Fibroblast of lung (primary cell): ENCODE data around the gene BBS10.

Experiments used
- EZH2 ChIP-seq: IDR thresholded peaks from 2 replicates; pipeline ENCODE4 v1.5.1; 2012; ENCODE audit warnings: low read length, control low read depth, mild to moderate bottlenecking; ENCODE audit errors: missing control alignments
- TF ChIP-seq, protein P1 (sequence below), 2 donors: IDR thresholded peaks in 1 of 2; conservative IDR thresholded peaks in 1 of 2; 1 replicate in 1 of 2; 2 replicates in 1 of 2; pipeline ENCODE4 v1.5.1; 2011 to 2012; ENCODE audit warnings: low read length in 2 of 2, control low read depth in 1 of 2, inconsistent platforms in 1 of 2, low read depth in 1 of 2, mild to moderate bottlenecking in 1 of 2

GRCh38 chr12:76318773-76319594, 29.2 kb downstream of the BBS10 start:
- TF ChIP-seq, protein P1, sequence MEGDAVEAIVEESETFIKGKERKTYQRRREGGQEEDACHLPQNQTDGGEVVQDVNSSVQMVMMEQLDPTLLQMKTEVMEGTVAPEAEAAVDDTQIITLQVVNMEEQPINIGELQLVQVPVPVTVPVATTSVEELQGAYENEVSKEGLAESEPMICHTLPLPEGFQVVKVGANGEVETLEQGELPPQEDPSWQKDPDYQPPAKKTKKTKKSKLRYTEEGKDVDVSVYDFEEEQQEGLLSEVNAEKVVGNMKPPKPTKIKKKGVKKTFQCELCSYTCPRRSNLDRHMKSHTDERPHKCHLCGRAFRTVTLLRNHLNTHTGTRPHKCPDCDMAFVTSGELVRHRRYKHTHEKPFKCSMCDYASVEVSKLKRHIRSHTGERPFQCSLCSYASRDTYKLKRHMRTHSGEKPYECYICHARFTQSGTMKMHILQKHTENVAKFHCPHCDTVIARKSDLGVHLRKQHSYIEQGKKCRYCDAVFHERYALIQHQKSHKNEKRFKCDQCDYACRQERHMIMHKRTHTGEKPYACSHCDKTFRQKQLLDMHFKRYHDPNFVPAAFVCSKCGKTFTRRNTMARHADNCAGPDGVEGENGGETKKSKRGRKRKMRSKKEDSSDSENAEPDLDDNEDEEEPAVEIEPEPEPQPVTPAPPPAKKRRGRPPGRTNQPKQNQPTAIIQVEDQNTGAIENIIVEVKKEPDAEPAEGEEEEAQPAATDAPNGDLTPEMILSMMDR (conservative IDR thresholded peaks at IDR 0.05 in 1 of 2, IDR thresholded peaks at IDR 0.05 in 1 of 2; ENCODE audit: low read depth in 1 of 2, low read length in 2 of 2), result no peak
- TF ChIP-seq EZH2, result no peak
